ENCODE results near the gene ZBTB11.

DNA sequence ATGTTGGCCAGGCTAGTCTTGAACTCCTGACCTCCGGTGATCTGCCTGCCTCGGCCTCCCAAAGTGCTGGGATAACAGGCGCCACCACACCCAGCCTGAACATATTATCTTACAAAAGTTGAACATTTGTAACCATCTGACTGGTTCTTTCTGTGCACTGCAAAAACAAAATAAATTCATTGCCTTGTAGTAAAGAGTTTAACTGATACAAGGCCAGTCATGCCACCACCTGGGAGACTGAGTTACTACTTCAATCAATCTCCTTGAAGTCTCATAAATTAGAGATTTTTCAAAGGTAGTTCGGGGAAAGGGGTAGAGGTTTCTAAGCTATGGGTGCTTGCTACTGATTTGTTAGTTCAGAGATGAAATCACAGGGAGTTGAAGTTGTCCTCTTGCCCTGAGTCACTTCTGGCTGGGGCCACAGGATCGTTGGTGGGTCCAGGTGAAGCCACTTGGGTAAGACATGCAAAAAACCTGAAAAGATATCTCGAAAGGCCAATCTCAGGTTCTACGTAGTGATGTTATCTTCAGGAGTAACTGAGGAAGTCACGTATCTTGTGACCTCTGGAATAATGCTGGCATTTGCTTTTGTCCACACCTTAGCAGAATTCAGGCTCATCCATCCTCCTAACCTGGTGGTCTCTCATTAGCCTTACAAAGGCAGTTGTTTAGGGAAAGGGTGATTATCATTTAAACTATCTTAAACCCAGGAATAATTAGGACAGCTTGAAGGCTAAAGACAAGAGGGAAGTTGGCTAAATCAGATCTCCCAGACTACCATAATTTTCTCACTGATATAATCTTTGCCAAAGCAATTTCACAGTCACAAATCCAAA is 33.7 kb downstream of the ZBTB11 start:
- TF ChIP-seq, protein P1, sequence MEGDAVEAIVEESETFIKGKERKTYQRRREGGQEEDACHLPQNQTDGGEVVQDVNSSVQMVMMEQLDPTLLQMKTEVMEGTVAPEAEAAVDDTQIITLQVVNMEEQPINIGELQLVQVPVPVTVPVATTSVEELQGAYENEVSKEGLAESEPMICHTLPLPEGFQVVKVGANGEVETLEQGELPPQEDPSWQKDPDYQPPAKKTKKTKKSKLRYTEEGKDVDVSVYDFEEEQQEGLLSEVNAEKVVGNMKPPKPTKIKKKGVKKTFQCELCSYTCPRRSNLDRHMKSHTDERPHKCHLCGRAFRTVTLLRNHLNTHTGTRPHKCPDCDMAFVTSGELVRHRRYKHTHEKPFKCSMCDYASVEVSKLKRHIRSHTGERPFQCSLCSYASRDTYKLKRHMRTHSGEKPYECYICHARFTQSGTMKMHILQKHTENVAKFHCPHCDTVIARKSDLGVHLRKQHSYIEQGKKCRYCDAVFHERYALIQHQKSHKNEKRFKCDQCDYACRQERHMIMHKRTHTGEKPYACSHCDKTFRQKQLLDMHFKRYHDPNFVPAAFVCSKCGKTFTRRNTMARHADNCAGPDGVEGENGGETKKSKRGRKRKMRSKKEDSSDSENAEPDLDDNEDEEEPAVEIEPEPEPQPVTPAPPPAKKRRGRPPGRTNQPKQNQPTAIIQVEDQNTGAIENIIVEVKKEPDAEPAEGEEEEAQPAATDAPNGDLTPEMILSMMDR (IDR thresholded peaks at IDR 0.05; ENCODE audit: extremely low read depth in 1 of 2, insufficient read depth in 1 of 2, low read depth in 1 of 2, low read length in 2 of 2): no peak
- no peak for TF ChIP-seq JUN (IDR thresholded peaks at IDR 0.05; ENCODE audit: borderline replicate concordance, insufficient read depth, insufficient read length, low read depth)

Measured in endothelial cell of umbilical vein (primary cell).